Ectodermal cell (in vitro differentiated cells): ENCODE data around the gene SIRT5.

Source experiments
- H3K27ac ChIP-seq: 2 replicates; pipeline ENCODE4 v1.7.0; 2013; ENCODE audit warnings: mild to moderate bottlenecking, low read depth, low read length; ENCODE audit not compliant: insufficient read depth, poor library complexity, severe bottlenecking
- H3K27me3 ChIP-seq: 2 replicates; pipeline ENCODE4 v1.7.0; 2013; ENCODE audit warnings: mild to moderate bottlenecking, low read length; ENCODE audit not compliant: insufficient read depth, control insufficient read depth, poor library complexity, severe bottlenecking
- H3K36me3 ChIP-seq: one replicate; pipeline ENCODE4 v1.7.0; 2013; ENCODE audit warnings: low read length; ENCODE audit not compliant: control insufficient read depth, insufficient read depth
- H3K4me1 ChIP-seq: one replicate; pipeline ENCODE4 v1.7.0; 2013; ENCODE audit warnings: low read length; ENCODE audit not compliant: control insufficient read depth, insufficient read depth
- H3K4me3 ChIP-seq: 2 replicates; pipeline ENCODE4 v1.7.0; 2013; ENCODE audit warnings: low read depth, low read length, control low read depth; ENCODE audit not compliant: insufficient read depth
- H3K9me3 ChIP-seq: 2 replicates; pipeline ENCODE4 v1.7.0; 2013; ENCODE audit warnings: mild to moderate bottlenecking, low read length, moderate library complexity; ENCODE audit not compliant: control insufficient read depth
- WGBS, 2 experiments: methylation state at CpG; one replicate each; pipeline ENCODE4 v1.1.7; 2013; ENCODE audit warnings: missing lambda C conversion rate in 2 of 2; 5-methylcytosine and 5-hydroxymethylcytosine counted together

SIRT5 gene

GRCh38 chr6:13535306-13535705 is 39.1 kb upstream of the SIRT5 start:
- Histone ChIP-seq H3K9me3 (no peaks in the 10 kb centered on the region), H3K4me1 (no peaks in the 10 kb centered on the region), H3K27me3 (peaks cover 3% of the 10 kb centered on the region), H3K27ac (no peak overlapping the region), H3K4me3 (no peak overlapping the region), H3K36me3 (no peaks in the 10 kb centered on the region)
- WGBS, 2 experiments: 100% methylated on average over 1 to 3 of the region's 3 CpGs

GRCh38 chr6:13536796-13537526 is 37.4 kb upstream of the SIRT5 start:
- no peaks in the 10 kb centered on the region for H3K4me1 ChIP-seq
- peaks cover 3% of the 10 kb centered on the region for H3K27me3 ChIP-seq
- no peaks in the 10 kb centered on the region for H3K36me3 ChIP-seq
- 96 to 97% methylated on average over 4 of the region's 4 CpGs for WGBS, 2 experiments
- no peak overlapping the region for H3K27ac ChIP-seq
- H3K4me3 ChIP-seq: no peak overlapping the region
- H3K9me3 ChIP-seq: no peaks in the 10 kb centered on the region

GRCh38 chr6:13537527-13537897 is 36.9 kb upstream of the SIRT5 start:
- H3K27me3 ChIP-seq: peaks cover 3% of the 10 kb centered on the region
- no peaks in the 10 kb centered on the region for H3K9me3 ChIP-seq
- H3K36me3 ChIP-seq: no peaks in the 10 kb centered on the region
- H3K4me1 ChIP-seq: no peaks in the 10 kb centered on the region
- H3K27ac ChIP-seq: no peak overlapping the region
- WGBS, 2 experiments: 93 to 96% methylated on average over 2 of the region's 2 CpGs
- H3K4me3 ChIP-seq: no peak overlapping the region

- H3K4me1 ChIP-seq: no peaks in the 10 kb centered on the region
- 83 to 100% methylated on average over 1 to 2 of the region's 2 CpGs for whole genome bisulfite sequencing, 2 experiments
- no peak overlapping the region for H3K27ac ChIP-seq
- H3K9me3 ChIP-seq: no peaks in the 10 kb centered on the region
- H3K36me3 ChIP-seq: no peaks in the 10 kb centered on the region
- H3K27me3 ChIP-seq: peaks cover 3% of the 10 kb centered on the region
- H3K4me3 ChIP-seq: no peak overlapping the region
These were observed 36.3 kb upstream of the SIRT5 start for GRCh38 chr6:13538084-13538483.

- no peaks in the 10 kb centered on the region for H3K27me3 ChIP-seq
- no peak overlapping the region for H3K27ac ChIP-seq
- no peaks in the 10 kb centered on the region for H3K9me3 ChIP-seq
- H3K36me3 ChIP-seq: no peaks in the 10 kb centered on the region
- no peak overlapping the region for H3K4me3 ChIP-seq
- no peaks in the 10 kb centered on the region for H3K4me1 ChIP-seq
- 94 to 96% methylated on average over 3 of the region's 3 CpGs for WGBS, 2 experiments
These were observed 35.8 kb upstream of the SIRT5 start for GRCh38 chr6:13538600-13538999.

- no CpG with 5 or more reads among the region's 1 CpG for WGBS, 2 experiments
- Histone ChIP-seq H3K4me1 (no peaks in the 10 kb centered on the region), H3K4me3 (no peak overlapping the region), H3K27ac (no peak overlapping the region), H3K9me3 (no peaks in the 10 kb centered on the region), H3K27me3 (no peaks in the 10 kb centered on the region), H3K36me3 (no peaks in the 10 kb centered on the region)
These were observed 34.8 kb upstream of the SIRT5 start for GRCh38 chr6:13539572-13539971.

GRCh38 chr6:13541496-13541895 is 32.9 kb upstream of the SIRT5 start:
- Histone ChIP-seq H3K9me3 (no peaks in the 10 kb centered on the region), H3K27me3 (no peaks in the 10 kb centered on the region), H3K4me1 (no peaks in the 10 kb centered on the region), H3K36me3 (no peaks in the 10 kb centered on the region), H3K27ac (no peak overlapping the region), H3K4me3 (no peak overlapping the region)
- 96% methylated on average over 35 of the region's 35 CpGs for WGBS, 2 experiments

GRCh38 chr6:13544454-13545186 is 29.8 kb upstream of the SIRT5 start:
- H3K9me3 ChIP-seq: no peaks in the 10 kb centered on the region
- no peak overlapping the region for H3K4me3 ChIP-seq
- no peak overlapping the region for H3K27ac ChIP-seq
- no peaks in the 10 kb centered on the region for H3K36me3 ChIP-seq
- H3K27me3 ChIP-seq: no peaks in the 10 kb centered on the region
- WGBS, 2 experiments: 76 to 78% methylated on average over 11 of the region's 11 CpGs
- H3K4me1 ChIP-seq: no peaks in the 10 kb centered on the region

- Histone ChIP-seq H3K36me3 (no peaks in the 10 kb centered on the region), H3K4me1 (no peaks in the 10 kb centered on the region), H3K9me3 (no peaks in the 10 kb centered on the region), H3K27me3 (no peaks in the 10 kb centered on the region), H3K4me3 (no peak overlapping the region), H3K27ac (no peak overlapping the region)
These were observed 28.5 kb upstream of the SIRT5 start for GRCh38 chr6:13545885-13546284.

GRCh38 chr6:13548500-13549210 is 25.7 kb upstream of the SIRT5 start:
- Histone ChIP-seq H3K4me3 (no peak overlapping the region), H3K9me3 (no peaks in the 10 kb centered on the region), H3K27ac (no peak overlapping the region), H3K4me1 (no peaks in the 10 kb centered on the region), H3K36me3 (no peaks in the 10 kb centered on the region), H3K27me3 (no peaks in the 10 kb centered on the region)
- 71 to 76% methylated on average over 4 of the region's 4 CpGs for WGBS, 2 experiments
